NCI-H2107 (cell line): Measurements from ENCODE around the gene HECA.
"Not testable (repeated sequence)": the region's sequence is repeated elsewhere in the genome, so short reads cannot be mapped to it uniquely, and the experiment has no call there.

ENCODE experiments used
- DNase-seq: peaks from one replicate; lab custom pipeline; 2025; lab: John Stamatoyannopoulos, UW

Gene HECA

DNA sequence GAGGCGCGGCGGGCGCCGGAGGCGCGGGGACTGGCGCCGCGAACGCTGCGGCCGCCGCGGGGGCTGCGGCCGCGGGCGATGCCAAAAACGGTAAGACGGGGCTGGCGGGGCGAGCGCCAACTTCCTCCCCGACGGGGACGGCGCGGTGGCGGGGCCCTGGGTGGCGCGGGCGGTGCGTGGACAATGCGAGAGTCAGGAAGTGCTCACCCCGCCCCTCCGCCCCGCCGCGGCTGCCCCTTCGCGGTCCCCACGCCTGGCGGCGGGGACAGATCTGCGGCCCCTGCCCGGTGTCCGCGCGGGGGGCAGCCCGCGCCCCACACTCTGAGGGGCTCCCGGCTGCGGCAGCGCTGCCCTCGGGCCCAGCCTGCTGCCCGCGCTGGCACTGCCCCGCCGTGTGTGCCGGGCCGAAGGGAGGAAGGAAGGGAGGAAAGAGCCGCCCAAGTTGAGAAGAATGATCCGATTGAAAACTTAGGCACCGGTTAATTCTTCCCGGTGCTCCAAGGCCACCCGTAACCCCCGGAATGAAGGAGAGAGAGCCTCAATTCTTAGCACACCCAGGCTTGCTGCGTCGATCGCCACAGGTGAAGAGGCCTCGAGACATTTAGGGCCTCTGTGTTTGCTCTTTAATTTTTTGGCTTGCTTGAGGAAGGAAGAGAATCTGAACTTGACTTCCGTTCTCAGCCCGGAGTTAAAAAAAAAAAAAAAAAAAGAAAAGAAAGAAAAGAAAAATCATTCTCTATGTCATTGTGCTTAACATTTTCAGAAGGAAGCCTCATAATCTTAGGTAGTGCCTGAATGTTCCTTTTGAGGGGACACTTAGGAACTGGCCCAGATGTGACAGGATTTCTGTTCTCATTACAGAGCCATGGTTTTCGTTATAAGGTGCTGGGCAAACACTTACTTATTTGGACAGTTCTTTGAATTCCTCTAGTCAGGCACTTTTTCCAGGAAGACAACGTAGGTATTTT lies 982 bp downstream of the HECA start:
- DNase-seq, result no peak

- DNase-seq, result no peak
Measured at GRCh38 chr6:139137706-139138105, 2.8 kb downstream of the HECA start.

DNA sequence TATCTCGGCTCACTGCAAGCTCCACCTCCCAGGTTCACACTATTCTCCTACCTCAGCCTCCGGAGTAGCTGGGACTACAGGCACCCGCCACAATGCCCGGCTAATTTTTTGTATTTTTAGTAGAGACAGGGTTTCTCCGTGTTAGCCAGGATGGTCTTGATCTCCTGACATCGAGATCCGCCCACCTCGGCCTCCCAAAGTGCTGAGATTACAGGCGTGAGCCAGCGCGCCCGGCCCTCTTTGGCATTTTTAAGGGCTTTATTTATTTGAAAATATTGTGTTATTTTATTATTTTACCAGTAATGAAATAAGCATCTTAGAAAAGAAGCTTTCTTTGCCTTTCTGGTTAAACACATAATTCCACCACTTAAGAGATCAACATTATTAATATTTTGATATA lies 6.0 kb downstream of the HECA start:
- not testable (repeated sequence) for DNase-seq

GRCh38 chr6:139142262-139142661 lies 7.4 kb downstream of the HECA start:
- no peak for DNase-seq

- no peak for DNase-seq
Measured at GRCh38 chr6:139143111-139143510, 8.2 kb downstream of the HECA start.

GRCh38 chr6:139144490-139145085 lies 9.7 kb downstream of the HECA start:
- DNase-seq, result no peak

GRCh38 chr6:139145661-139146060 lies 10.8 kb downstream of the HECA start:
- no peak for DNase-seq

DNA sequence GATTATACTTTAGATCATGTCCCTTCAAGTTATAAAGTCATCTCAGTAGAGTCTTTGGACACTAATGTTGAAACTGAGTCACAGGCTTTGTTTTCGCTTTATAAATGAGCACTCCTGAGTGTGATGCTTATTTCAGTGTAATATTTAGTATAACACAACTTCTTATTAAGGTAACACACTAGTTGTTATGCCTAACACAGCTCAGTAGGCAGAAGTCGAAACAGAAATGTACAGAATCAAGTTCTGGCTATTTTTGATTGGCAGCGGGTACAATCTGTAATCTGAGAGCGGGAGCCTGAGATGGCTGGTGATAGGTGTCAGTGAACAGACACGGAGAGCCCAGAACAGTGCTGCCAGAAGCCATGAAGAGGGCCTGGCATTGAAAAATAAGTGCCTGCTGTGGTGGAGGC lies 11.4 kb downstream of the HECA start:
- DNase-seq, result no peak

DNA sequence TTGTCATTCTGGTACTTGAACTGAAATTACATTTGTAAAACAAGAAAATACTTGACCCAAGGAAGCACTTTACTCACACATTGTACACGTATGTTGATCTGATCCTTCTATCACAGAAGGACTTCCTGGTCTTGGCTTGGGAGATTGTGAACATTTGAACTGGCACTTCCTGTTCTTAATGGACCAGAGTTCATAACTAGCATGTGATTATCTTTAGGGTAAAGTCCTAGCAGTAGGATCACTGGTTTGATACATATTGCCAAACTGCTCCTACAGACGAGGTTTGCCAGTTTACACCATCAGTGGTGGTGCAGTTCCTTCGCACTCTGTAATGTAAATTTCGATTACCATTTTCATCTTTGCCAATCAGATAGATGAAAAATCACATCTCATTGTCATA lies 12.7 kb downstream of the HECA start:
- no peak for DNase-seq

- no peak for DNase-seq
Measured at GRCh38 chr6:139148557-139149235, 13.8 kb downstream of the HECA start.

GRCh38 chr6:139149383-139149782 lies 14.5 kb downstream of the HECA start:
- DNase-seq, result no peak

- DNase-seq, result no peak
Measured at GRCh38 chr6:139150920-139151319, 16.0 kb downstream of the HECA start.

DNA sequence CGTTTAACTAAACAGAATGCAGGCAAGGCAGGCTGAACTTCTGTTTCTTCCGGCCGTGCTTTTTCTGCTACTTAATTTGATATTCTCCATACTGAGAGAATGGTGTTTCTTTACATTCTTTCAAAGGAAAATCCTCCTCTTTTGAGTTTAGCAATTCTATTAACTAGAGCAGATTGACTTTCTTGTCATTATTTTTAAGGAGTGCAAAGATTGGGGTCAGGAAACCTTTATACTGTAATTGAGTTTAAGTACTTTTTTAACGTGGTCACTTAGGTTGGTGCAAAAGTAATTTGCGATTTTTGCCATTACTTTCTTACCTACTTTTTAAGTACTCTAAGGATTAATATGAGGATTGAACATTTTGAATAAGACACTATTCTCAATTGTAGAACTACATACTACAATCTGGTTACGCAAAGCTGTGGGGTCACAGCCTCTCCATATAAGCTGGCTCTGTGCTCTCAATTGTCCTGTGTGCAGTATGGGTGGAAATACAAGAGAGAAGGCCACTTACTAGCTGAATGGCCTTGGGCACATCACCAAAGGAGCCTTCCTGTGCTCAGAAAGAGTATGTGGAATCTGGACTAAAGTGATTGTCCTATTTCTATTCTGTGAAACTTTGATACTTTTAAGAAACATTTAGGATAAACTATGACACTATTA lies 16.7 kb downstream of the HECA start:
- DNase-seq, result no peak

GRCh38 chr6:139152088-139152891 lies 17.4 kb downstream of the HECA start:
- no peak for DNase-seq

DNA sequence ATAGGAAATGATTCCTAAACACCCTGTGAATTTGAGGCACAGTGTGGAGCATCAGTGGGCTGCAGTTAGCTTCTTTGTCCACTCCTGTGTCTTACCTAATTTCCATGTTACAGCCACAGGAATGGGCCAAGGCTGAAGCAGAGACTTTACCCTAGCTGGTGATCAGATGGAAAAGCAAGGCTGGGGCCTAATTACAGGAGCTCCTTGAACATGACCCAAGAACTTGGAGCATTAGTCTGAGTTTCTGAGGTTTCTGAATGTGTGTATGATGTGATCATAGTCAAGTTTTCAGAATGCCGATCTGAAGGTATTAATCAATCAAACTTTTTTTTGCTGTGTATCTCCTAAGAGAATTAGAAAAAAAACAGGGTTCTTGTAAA lies 18.0 kb downstream of the HECA start:
- no peak for DNase-seq

- no peak for DNase-seq
Measured at GRCh38 chr6:139153855-139154254, 19.0 kb downstream of the HECA start.

- no peak for DNase-seq
Measured at GRCh38 chr6:139154881-139155547, 20.1 kb downstream of the HECA start.

DNA sequence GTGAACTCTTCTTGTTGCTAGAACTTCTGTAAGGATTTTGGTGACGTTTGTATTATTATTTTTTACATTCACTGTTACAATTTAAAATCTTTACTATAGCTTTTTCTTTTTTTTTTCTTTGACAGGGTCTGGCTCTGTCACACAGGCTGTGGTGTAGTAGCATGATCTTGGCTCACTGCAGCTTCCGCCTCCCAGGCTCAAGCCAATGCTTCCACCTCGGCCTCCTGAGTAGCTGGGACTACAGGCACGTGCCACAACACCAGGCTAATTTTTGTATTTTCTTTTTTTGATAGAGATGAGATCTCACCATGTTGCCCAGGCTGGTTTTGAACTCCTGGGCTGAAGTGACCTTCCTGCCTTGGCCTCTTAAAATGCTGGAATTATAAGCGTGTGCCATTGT lies 21.2 kb downstream of the HECA start:
- DNase-seq, result no peak

DNA sequence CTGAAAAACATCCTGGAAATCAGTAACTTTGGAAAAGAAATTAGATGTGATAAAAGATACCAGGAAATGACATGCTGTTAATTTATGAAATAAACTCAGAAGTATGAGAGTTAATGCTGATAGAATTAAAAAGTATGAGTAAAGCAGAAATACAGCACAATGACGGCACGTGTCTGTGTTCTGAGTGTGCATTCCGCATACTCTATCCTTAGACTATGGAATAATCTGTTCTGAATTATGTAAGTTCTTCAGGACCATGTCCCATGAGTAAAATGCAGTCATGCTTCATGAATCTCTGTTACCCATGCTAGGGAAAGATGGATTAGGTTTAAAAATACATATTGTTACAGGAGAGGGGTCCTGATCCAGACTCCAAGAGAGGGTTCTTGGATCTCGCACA lies 21.7 kb downstream of the HECA start:
- DNase-seq, result no peak

GRCh38 chr6:139157086-139157485 lies 22.2 kb downstream of the HECA start:
- DNase-seq, result not testable (repeated sequence)

- no peak for DNase-seq
Measured at GRCh38 chr6:139159016-139159415, 24.1 kb downstream of the HECA start.
